K562 (cell line): ENCODE results near the gene MRPL40. TPM values are rescaled to one million over a fixed set of nuclear protein-coding genes. Genes with fewer than 3 reads are reported as not detected.

Experiments used
- HDAC2 ChIP-seq: fragments of 450-650 bp; IDR thresholded peaks from 2 replicates; pipeline ENCODE4 v1.6.1; 2016; ENCODE audit warnings: mild to moderate bottlenecking
- HDAC8 ChIP-seq: fragments of 450-650 bp; IDR thresholded peaks from 2 replicates; pipeline ENCODE4 v1.6.1; 2016; ENCODE audit warnings: mild to moderate bottlenecking, missing genetic modification characterization, moderate library complexity, missing compliant biosample characterization
- HIVEP1 ChIP-seq: fragments of 250-450 bp; sonication (Bioruptor Pico); IDR thresholded peaks from 2 replicates; pipeline ENCODE4 v1.4.0; 2020; ENCODE audit warnings: mild to moderate bottlenecking
- JUND ChIP-seq, 2 experiments: IDR thresholded peaks; 2 replicates in 1 of 2; 3 replicates in 1 of 2; pipeline ENCODE4 v1.6.1; 2011; ENCODE audit warnings: borderline replicate concordance in 2 of 2, low read depth in 2 of 2, low read length in 2 of 2, improper control_type of control experiment in 1 of 2, missing biosample characterization in 1 of 2, missing genetic modification characterization in 1 of 2, missing genetic modification reagents in 1 of 2
- MTF1 ChIP-seq: fragments of 250-450 bp; sonication (Bioruptor Pico); IDR thresholded peaks from 2 replicates; pipeline ENCODE4 v1.9.0; 2021; ENCODE audit warnings: moderate library complexity, mild to moderate bottlenecking, inconsistent platforms, borderline replicate concordance
- NCOA2 ChIP-seq, 2 experiments: fragments of 450-650 bp; IDR thresholded peaks; 2 replicates each; pipeline ENCODE4 v1.6.1; 2018; ENCODE audit warnings: mild to moderate bottlenecking in 2 of 2, moderate library complexity in 1 of 2; ENCODE audit not compliant: partially characterized antibody in 2 of 2
- NCOR1 ChIP-seq: fragments of 450-650 bp; IDR thresholded peaks from 2 replicates; pipeline ENCODE4 v1.6.1; 2016; ENCODE audit warnings: mild to moderate bottlenecking, moderate library complexity
- PCBP1 ChIP-seq: fragments of 200-400 bp; formaldehyde crosslinking; IDR thresholded peaks from 2 replicates; pipeline ENCODE4 v1.6.1; 2018; ENCODE audit warnings: mild to moderate bottlenecking, low read depth, low read length; ENCODE audit not compliant: poor library complexity, severe bottlenecking
- PML ChIP-seq: IDR thresholded peaks from 2 replicates; pipeline ENCODE4 v1.6.1; 2012; ENCODE audit warnings: low read length, inconsistent platforms
- POU5F1 ChIP-seq: fragments of 150-350 bp; IDR thresholded peaks from 2 replicates; pipeline ENCODE4 v1.6.1; 2014; ENCODE audit warnings: borderline replicate concordance, low read length, low read depth, mild to moderate bottlenecking; ENCODE audit not compliant: partially characterized antibody
- PREB ChIP-seq: sonication (generic); formaldehyde crosslinking; IDR thresholded peaks from 2 replicates; pipeline ENCODE4 v1.8.1; 2023; ENCODE audit warnings: mild to moderate bottlenecking, missing genetic modification reagents
- PTTG1 ChIP-seq: fragments of 450-650 bp; IDR thresholded peaks from 2 replicates; pipeline ENCODE4 v1.6.1; 2016; ENCODE audit warnings: low read depth, mild to moderate bottlenecking, missing genetic modification characterization, missing compliant biosample characterization
- RBFOX2 ChIP-seq: fragments of 200-400 bp; formaldehyde crosslinking; IDR thresholded peaks from 2 replicates; pipeline ENCODE4 v1.6.1; 2017; ENCODE audit warnings: low read depth, mild to moderate bottlenecking, low read length, moderate library complexity
- SIN3B ChIP-seq: fragments of 450-650 bp; IDR thresholded peaks from 2 replicates; pipeline ENCODE4 v1.6.1; 2017; ENCODE audit warnings: low read depth, mild to moderate bottlenecking, moderate library complexity
- SRSF7 ChIP-seq: fragments of 200-400 bp; formaldehyde crosslinking; optimal IDR thresholded peaks from 2 replicates; pipeline ENCODE3; 2017; ENCODE audit warnings: mild to moderate bottlenecking, low read depth, low read length
- ZBTB1 ChIP-seq: sonication (generic); formaldehyde crosslinking; IDR thresholded peaks from 2 replicates; pipeline ENCODE4 v1.8.1; 2023; ENCODE audit warnings: missing genetic modification reagents, low read depth, mild to moderate bottlenecking, borderline replicate concordance
- polyA plus RNA-seq, 8 experiments: library from polyadenylated mRNA; depleted of rRNA in 4 of 8; stranded (reverse) in 5 of 8; unstranded in 3 of 8; fragments of >200 nt; fragmentation: Nextera tagmentation in 2 of 8; fragmentation: Illumina TruSeq in 1 of 8; extraction: Ambion mirVana in 2 of 8; extraction: Trizol in 1 of 8; gene quantifications; 2 replicates each; pipeline versions ENCODE4 v1.2.1 to v1.2.3, GENCODE V29; 2011 to 2014; ENCODE audit warnings: inconsistent platforms in 1 of 8, missing spikeins in 1 of 8
- total RNA-seq, 7 experiments: library from RNA; depleted of rRNA in 6 of 7; stranded (reverse); fragments of >200 nt in 6 of 7; fragmentation: Illumina TruSeq in 2 of 7; extraction: Trizol in 2 of 7; gene quantifications; 2 replicates each; pipeline versions ENCODE4 v1.2.1 to v1.2.3, GENCODE V29; 2011 to 2021; ENCODE audit warnings: low replicate concordance in 1 of 7
- TF ChIP-seq, protein P1 (sequence below): fragments of 250-450 bp; sonication (Bioruptor Pico); IDR thresholded peaks from 2 replicates; pipeline ENCODE4 v1.6.1; 2021; ENCODE audit warnings: mild to moderate bottlenecking
- TF ChIP-seq, protein P2 (sequence below): fragments of 450-650 bp; formaldehyde crosslinking; IDR thresholded peaks from 2 replicates; pipeline ENCODE4 v1.4.0; 2020; ENCODE audit warnings: mild to moderate bottlenecking, moderate library complexity
- TF ChIP-seq, protein P3 (sequence below): fragments of 450-650 bp; IDR thresholded peaks from 2 replicates; pipeline ENCODE4 v1.6.1; 2016; ENCODE audit warnings: mild to moderate bottlenecking

The MRPL40 gene
- total and polyA plus RNA-seq, 9 of the 15 experiments (the other 6 are each of a cell fraction or from before 2014, with no cell fraction given), result 132 to 652 (median 208) TPM

DNA sequence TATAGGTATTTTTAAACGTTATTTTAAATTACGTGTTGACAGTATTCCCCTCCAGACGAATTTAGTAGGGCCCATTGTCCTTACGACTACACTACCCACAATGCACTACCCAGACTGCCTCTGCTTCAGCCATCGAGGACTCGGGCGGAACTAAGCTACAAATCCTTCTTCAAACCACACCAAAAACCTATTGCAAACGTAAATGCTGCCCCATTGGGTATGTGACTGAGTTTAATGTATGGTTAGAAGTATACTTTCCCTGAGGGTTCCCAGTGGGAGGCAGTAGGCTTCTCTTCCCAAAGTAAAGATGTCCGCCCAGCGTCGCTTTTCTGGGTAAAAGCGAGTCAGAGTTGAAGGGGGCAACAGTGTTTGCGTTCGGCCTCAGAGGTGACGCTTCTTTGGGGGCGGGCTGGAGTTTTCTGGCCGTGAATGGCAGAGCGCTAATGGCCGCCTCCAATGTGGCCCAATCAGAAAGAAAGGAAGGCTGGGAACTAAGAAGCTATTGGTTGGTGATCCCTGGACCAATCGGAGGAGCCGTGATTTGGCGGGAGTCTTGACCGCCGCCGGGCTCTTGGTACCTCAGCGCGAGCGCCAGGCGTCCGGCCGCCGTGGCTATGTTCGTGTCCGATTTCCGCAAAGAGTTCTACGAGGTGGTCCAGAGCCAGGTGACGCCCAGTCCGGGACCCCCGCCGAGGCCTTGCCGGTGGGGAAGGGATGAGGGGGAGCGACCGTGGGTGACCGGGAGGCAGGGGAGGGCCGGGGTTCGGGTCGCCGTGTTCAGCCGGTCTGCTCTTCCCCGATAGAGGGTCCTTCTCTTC lies 47.2 kb downstream of the MRPL40 start, which contains the start of gene CDC45 (continued):
- TF ChIP-seq PREB (CRISPR knock-in tag), result no peak
- TF ChIP-seq, protein P1, sequence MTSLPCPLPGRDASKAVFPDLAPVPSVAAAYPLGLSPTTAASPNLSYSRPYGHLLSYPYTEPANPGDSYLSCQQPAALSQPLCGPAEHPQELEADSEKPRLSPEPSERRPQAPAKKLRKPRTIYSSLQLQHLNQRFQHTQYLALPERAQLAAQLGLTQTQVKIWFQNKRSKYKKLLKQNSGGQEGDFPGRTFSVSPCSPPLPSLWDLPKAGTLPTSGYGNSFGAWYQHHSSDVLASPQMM (CRISPR knock-in tag), result no peak
- no peak for TF ChIP-seq MTF1 (CRISPR knock-in tag)
- peak; percentile 91 for TF ChIP-seq PTTG1 (tag)
- TF ChIP-seq, protein P2, sequence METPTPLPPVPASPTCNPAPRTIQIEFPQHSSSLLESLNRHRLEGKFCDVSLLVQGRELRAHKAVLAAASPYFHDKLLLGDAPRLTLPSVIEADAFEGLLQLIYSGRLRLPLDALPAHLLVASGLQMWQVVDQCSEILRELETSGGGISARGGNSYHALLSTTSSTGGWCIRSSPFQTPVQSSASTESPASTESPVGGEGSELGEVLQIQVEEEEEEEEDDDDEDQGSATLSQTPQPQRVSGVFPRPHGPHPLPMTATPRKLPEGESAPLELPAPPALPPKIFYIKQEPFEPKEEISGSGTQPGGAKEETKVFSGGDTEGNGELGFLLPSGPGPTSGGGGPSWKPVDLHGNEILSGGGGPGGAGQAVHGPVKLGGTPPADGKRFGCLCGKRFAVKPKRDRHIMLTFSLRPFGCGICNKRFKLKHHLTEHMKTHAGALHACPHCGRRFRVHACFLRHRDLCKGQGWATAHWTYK, result peak; percentile 98
- peak; percentile 95 for TF ChIP-seq HDAC8 (tag)
- TF ChIP-seq PML, result no peak
- TF ChIP-seq ZBTB1, result no peak
- peak; percentile 89 for TF ChIP-seq HIVEP1
- no peak for TF ChIP-seq PCBP1
- TF ChIP-seq, protein P3, sequence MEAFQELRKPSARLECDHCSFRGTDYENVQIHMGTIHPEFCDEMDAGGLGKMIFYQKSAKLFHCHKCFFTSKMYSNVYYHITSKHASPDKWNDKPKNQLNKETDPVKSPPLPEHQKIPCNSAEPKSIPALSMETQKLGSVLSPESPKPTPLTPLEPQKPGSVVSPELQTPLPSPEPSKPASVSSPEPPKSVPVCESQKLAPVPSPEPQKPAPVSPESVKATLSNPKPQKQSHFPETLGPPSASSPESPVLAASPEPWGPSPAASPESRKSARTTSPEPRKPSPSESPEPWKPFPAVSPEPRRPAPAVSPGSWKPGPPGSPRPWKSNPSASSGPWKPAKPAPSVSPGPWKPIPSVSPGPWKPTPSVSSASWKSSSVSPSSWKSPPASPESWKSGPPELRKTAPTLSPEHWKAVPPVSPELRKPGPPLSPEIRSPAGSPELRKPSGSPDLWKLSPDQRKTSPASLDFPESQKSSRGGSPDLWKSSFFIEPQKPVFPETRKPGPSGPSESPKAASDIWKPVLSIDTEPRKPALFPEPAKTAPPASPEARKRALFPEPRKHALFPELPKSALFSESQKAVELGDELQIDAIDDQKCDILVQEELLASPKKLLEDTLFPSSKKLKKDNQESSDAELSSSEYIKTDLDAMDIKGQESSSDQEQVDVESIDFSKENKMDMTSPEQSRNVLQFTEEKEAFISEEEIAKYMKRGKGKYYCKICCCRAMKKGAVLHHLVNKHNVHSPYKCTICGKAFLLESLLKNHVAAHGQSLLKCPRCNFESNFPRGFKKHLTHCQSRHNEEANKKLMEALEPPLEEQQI, result no peak
- TF ChIP-seq RBFOX2, result peak; percentile 97
- TF ChIP-seq SRSF7, result no peak
- no peak for TF ChIP-seq NCOR1
- TF ChIP-seq JUND (IDR thresholded peaks at IDR 0.05; ENCODE audit: borderline replicate concordance, low read depth, low read length), result peak; percentile 75
- TF ChIP-seq JUND (tag; IDR thresholded peaks at IDR 0.05; ENCODE audit: borderline replicate concordance, low read depth, low read length), result no peak
- no peak for TF ChIP-seq SIN3B
- TF ChIP-seq HDAC2, result no peak
- no peak for TF ChIP-seq POU5F1
- TF ChIP-seq NCOA2 (IDR thresholded peaks at IDR 0.05; ENCODE audit: partially characterized antibody in 2 of 2), result no peak
